Heart left ventricle (tissue), 13 donors: ENCODE data around the gene DPH2.

Experiments used
- POLR2A ChIP-seq, 2 donors: fragments of 450-650 bp; IDR thresholded peaks; one replicate each; pipeline ENCODE4 v1.6.1; 2017; ENCODE audit warnings: antibody characterized with exemption in 2 of 2, mild to moderate bottlenecking in 2 of 2, moderate library complexity in 2 of 2
- TF ChIP-seq, protein P1 (sequence below), 12 donors: fragments of 200-600 bp; sonication (generic) in 4 of 12; IDR thresholded peaks; one replicate each; pipeline versions ENCODE4 v1.5.0 to v1.8.0; 2018 to 2022; ENCODE audit warnings: antibody characterized with exemption in 12 of 12, mild to moderate bottlenecking in 5 of 12
- donor health status: ischemic (EF 13 %, LVEDD 7.1; RV severe dilation, severe dysfunction).
- donor health status: DM: no; HTN: yes; CAD: no.
- donor health status: DM: no; HTN: no; CAD: no.
- donor health status: ischemic (EF 25% LVEDD 6.9; RV normal size, moderate dysfunction).
- donor health status: ischemic (EF 25% LVEDD 5.7; RV mildly dilated, moderate dysfunction).
- donor health status: ischemic (EF 35%, LVEDD 5.7; RV mildly dilated, moderate dysfunction).
- donor health status: nonischemic (EF 11% LVEDD 7.7; RV severe dilation, severe dysfunction).
- donor health status: DM: yes; HTN: yes; CAD: no.
- donor health status: PGD.
- donor health status: ischemic (EF 29% LVEDD 5.4; RV normal size, mild dysfunction).
- donor health status: nonischemic (EF 23%, LVEDD 6.1; RV moderate dilation, normal function).

DNA sequence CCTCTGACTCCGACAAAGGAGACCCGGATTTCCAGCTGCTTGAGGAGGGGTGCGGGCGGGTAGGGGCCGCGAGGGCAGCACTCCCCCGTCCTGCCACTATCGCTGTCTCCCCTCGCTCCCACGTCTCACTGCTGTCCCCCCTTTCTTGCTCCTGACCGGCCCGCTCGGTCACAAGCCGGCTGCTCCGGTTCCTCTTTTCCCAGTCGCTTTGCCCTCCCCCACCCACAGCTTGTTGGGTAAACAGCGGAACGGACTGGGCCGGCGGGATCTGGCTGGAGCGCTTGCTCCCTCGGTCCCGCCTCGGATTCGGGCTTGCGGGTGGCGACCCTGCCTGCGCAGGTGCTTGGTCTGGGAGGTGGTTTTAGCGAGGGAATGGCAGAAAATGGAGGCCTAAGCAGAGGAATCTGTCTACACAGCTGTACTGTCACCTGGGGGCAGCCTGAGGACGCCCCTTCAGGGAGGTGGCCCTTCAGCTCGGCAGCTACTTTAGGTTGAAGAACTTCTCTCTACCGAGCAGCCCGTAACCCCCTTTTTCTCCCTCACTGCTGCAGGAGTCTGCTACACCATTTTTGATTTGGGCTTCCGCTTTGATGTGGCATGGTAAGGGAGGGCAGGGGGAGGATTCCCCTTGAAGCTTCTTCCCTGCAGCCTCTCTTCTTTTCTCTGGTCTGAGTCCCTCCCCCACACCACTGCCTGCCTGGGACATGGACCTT lies 5.6 kb downstream of the DPH2 start:
- TF ChIP-seq, protein P1, sequence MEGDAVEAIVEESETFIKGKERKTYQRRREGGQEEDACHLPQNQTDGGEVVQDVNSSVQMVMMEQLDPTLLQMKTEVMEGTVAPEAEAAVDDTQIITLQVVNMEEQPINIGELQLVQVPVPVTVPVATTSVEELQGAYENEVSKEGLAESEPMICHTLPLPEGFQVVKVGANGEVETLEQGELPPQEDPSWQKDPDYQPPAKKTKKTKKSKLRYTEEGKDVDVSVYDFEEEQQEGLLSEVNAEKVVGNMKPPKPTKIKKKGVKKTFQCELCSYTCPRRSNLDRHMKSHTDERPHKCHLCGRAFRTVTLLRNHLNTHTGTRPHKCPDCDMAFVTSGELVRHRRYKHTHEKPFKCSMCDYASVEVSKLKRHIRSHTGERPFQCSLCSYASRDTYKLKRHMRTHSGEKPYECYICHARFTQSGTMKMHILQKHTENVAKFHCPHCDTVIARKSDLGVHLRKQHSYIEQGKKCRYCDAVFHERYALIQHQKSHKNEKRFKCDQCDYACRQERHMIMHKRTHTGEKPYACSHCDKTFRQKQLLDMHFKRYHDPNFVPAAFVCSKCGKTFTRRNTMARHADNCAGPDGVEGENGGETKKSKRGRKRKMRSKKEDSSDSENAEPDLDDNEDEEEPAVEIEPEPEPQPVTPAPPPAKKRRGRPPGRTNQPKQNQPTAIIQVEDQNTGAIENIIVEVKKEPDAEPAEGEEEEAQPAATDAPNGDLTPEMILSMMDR (IDR thresholded peaks at IDR 0.05), result no peak
- TF ChIP-seq POLR2A (IDR thresholded peaks at IDR 0.05), result no peak
